ENCODE data around the gene KRTAP17-1.

The KRTAP17-1 gene

DNA sequence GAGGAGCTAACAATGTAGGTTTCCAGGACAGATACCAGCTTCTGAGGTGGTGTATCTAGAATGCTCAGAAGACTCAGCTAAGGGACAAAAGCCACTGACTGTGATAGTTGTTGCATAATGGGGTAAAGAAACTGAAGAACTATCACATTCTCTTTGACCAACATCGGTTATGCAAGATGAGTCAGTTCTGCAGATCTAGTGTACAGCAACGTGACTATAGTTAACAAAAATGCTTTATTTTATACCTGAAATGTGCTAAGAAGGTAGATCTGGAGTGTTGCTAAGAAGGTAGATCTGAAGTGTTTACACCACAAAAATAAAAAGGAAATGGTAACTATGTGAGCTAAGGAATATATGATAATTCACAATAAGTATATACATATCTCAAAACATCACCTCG is 47.8 kb downstream of the KRTAP17-1 start:
- no peak overlapping the region for H3K27ac Mint-ChIP-seq

DNA sequence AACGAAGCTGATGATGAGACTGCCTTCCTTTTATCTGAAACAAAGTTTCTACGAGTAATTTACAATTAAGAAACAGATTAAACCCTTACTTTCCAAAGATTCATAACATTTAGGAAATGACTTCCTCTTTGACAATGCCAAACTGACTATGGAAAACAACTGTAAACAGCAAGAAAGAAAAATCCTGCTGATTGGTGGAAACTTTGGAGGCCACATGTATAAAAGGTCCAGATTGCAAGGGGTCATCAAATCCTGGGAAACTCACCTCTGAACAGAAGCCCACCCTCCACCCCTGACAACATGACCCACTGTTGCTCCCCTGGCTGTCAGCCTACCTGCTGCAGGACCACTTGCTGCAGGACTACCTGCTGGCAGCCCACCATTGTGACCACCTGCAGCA is 50.4 kb downstream of the KRTAP17-1 start, which contains the start of gene KRTAP9-6:
TSS of gene KRTAP9-6 (plus strand) at position 301 of the 400 bp plus-strand sequence. CDS start at position 301, 0 bp downstream.
- no peak for DNase-seq
- no peaks in the 10 kb centered on the region for H3K36me3 Mint-ChIP-seq
- no peaks in the 10 kb centered on the region for H3K9me3 Mint-ChIP-seq
- CTCF ChIA-PET: no interaction called here
- H3K4me1 Mint-ChIP-seq: no peaks in the 10 kb centered on the region
- H3K27ac Mint-ChIP-seq: no peak within 1 kb of the TSS
- H3K27me3 Mint-ChIP-seq: peaks cover 25% of the 10 kb centered on the region
- no peak within 1 kb of the TSS for H3K4me3 Mint-ChIP-seq

More for the DNA sequence above, 47.8 kb downstream of the KRTAP17-1 start:
- CTCF ChIA-PET: no interaction called here
- Mint-ChIP-seq H3K4me3 (no peak overlapping the region), H3K36me3 (no peaks in the 10 kb centered on the region), H3K27me3 (peaks cover 27% of the 10 kb centered on the region), H3K9me3 (no peaks in the 10 kb centered on the region), H3K4me1 (peaks cover 2% of the 10 kb centered on the region)
- DNase-seq: no peak
